Stomach (tissue), 9 donors: ENCODE data around the gene TMEM164. TPM values are rescaled to one million over a fixed set of nuclear protein-coding genes. Genes with fewer than 3 reads are reported as not detected.

ENCODE experiments used
- DNase-seq, 2 donors: peaks; one replicate each; pipeline versions ENCODE4 v3.0.0 to v3.0.0-alpha.2; 2013 to 2019
- H3K27ac ChIP-seq, 5 donors: fragments of 200-600 bp in 4 of 5; sonication (generic) in 4 of 5; one replicate each; pipeline ENCODE4 v1.5.1; 2013 to 2019; ENCODE audit warnings: mild to moderate bottlenecking in 1 of 5, moderate library complexity in 1 of 5
- H3K27me3 ChIP-seq, 3 donors: fragments of 200-600 bp; sonication (generic); one replicate each; pipeline ENCODE4 v1.5.1; 2017 to 2019; ENCODE audit warnings: mixed run types in 1 of 3
- H3K36me3 ChIP-seq, 4 donors: fragments of 200-600 bp; sonication (generic); 1 replicate in 3 of 4; 2 replicates in 1 of 4; pipeline ENCODE4 v1.5.1; 2016 to 2019
- H3K4me1 ChIP-seq, 4 donors: fragments of 200-600 bp; sonication (generic); one replicate each; pipeline ENCODE4 v1.5.1; 2016 to 2019
- H3K4me3 ChIP-seq, 4 donors: fragments of 200-600 bp; sonication (generic) in 3 of 4; one replicate each; pipeline ENCODE4 v1.5.1; 2016 to 2019; ENCODE audit warnings: mild to moderate bottlenecking in 1 of 4
- H3K9me3 ChIP-seq, 4 donors: fragments of 200-600 bp; sonication (generic); one replicate each; pipeline ENCODE4 v1.5.1; 2016 to 2019
- EP300 ChIP-seq: sonication (generic); formaldehyde crosslinking; IDR thresholded peaks from one replicate; pipeline ENCODE4 v1.6.1; 2017; ENCODE audit warnings: antibody characterized with exemption
- POLR2A ChIP-seq, 4 donors: fragments of 450-650 bp; IDR thresholded peaks; one replicate each; pipeline ENCODE4 v1.6.1; 2016; ENCODE audit warnings: antibody characterized with exemption in 4 of 4, control low read depth in 2 of 4, mild to moderate bottlenecking in 1 of 4, moderate library complexity in 1 of 4
- POLR2AphosphoS5 ChIP-seq, 3 donors: sonication (generic); formaldehyde crosslinking; IDR thresholded peaks; one replicate each; pipeline ENCODE4 v1.6.1; 2016; ENCODE audit warnings: antibody characterized with exemption in 3 of 3
- WGBS, 5 donors: extraction: QIAGEN DNeasy Blood & Tissue Kit in 3 of 5; methylation state at CpG; one replicate each; pipeline versions ENCODE4 v1.1.5 to v1.1.7; 2013 to 2018; 5-methylcytosine and 5-hydroxymethylcytosine counted together
- intact Hi-C: fragments of 100-400 bp; cut with DNase I; formaldehyde crosslinking; loops from one replicate; pipeline ENCODE4 v1.15.1; 2023; ENCODE audit warnings: low total_unique reads
- polyA plus RNA-seq, 3 donors: library from polyadenylated mRNA; stranded (reverse); fragments of 200-250 nt; gene quantifications; one replicate each; pipeline ENCODE4 v1.2.3, GENCODE V29; 2013
- total RNA-seq, 5 donors: library from RNA; depleted of rRNA; stranded (reverse); fragments of >200 nt; gene quantifications; one replicate each; pipeline versions ENCODE4 v1.1.0 to v1.2.3, GENCODE V29; 2014 to 2016
- TF ChIP-seq, protein P1 (sequence below), 7 experiments: fragments of 450-650 bp in 4 of 7; fragments of 200-600 bp in 3 of 7; sonication (generic) in 3 of 7; IDR thresholded peaks; one replicate each; pipeline ENCODE4 v1.5.1; 2016 to 2019; ENCODE audit warnings: antibody characterized with exemption in 7 of 7, control low read depth in 2 of 7, mild to moderate bottlenecking in 1 of 7
- donor health status: healthy with polysubstance abuse.
- donor health status: Bipolar disorder and iron deficiency.
- donor health status: healthy.

TMEM164 gene
- total and polyA plus RNA-seq, 8 donors = 4.9 to 29.7 (median 11.6) TPM

DNA sequence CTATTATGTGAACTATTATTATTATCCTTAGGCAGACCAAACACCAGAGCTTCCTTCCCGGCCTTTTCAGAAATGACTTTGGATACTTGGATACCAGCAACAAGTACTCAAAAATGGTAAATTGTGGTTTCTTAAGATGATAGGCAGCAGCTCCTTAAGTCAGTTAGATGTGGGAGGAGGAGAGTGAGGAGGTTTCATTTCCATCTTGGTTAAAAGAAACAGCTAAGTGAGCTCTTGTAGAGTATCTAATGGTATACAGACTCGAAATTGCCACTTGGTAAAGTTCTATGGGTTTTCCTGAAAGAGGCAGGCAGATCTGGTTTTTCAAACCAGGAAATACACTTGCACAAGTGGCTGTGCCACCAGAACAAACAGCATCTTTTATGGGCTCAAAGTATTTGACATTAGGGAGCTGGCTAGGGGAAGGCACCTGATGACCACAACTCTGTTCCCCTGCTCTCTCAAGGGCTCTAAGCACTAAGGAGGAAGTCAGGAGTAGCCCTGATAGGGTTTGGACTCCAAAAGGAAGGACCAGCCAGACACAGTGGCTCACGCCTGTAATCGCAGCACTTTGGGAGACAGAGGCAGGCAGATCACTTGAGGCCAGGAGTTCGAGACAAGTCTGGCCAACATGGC lies 130.9 kb downstream of the TMEM164 start:
- DNase-seq = no peak
- Histone ChIP-seq H3K27me3 (no peaks in the 10 kb centered on the region), H3K36me3 (no peaks in the 10 kb centered on the region), H3K27ac (no peak overlapping the region), H3K9me3 (no peaks in the 10 kb centered on the region), H3K4me1 (no peaks in the 10 kb centered on the region), H3K4me3 (no peak overlapping the region)
- WGBS, 5 donors = 64 to 92% (median 83%) methylated on average over 2 to 5 of the region's 5 CpGs
- TF ChIP-seq, protein P1, sequence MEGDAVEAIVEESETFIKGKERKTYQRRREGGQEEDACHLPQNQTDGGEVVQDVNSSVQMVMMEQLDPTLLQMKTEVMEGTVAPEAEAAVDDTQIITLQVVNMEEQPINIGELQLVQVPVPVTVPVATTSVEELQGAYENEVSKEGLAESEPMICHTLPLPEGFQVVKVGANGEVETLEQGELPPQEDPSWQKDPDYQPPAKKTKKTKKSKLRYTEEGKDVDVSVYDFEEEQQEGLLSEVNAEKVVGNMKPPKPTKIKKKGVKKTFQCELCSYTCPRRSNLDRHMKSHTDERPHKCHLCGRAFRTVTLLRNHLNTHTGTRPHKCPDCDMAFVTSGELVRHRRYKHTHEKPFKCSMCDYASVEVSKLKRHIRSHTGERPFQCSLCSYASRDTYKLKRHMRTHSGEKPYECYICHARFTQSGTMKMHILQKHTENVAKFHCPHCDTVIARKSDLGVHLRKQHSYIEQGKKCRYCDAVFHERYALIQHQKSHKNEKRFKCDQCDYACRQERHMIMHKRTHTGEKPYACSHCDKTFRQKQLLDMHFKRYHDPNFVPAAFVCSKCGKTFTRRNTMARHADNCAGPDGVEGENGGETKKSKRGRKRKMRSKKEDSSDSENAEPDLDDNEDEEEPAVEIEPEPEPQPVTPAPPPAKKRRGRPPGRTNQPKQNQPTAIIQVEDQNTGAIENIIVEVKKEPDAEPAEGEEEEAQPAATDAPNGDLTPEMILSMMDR (IDR thresholded peaks at IDR 0.05) = no peak
- TF ChIP-seq EP300 (no peak), POLR2AphosphoS5 (IDR thresholded peaks at IDR 0.05) (no peak), POLR2A (IDR thresholded peaks at IDR 0.05) (no peak)
- intact Hi-C loops = no loop called here

- DNase-seq = no peak
- intact Hi-C loops = no loop called here
- Histone ChIP-seq H3K4me3 (no peak overlapping the region), H3K4me1 (no peaks in the 10 kb centered on the region), H3K9me3 (no peaks in the 10 kb centered on the region), H3K27me3 (no peaks in the 10 kb centered on the region), H3K36me3 (no peaks in the 10 kb centered on the region), H3K27ac (no peak overlapping the region)
- 79 to 94% (median 92%) methylated on average over 1 of the region's 1 CpG for WGBS, 5 donors
- TF ChIP-seq POLR2AphosphoS5 (IDR thresholded peaks at IDR 0.05) (no peak), EP300 (no peak), POLR2A (IDR thresholded peaks at IDR 0.05) (no peak)
- TF ChIP-seq, protein P1 (IDR thresholded peaks at IDR 0.05) = no peak
Measured at GRCh38 chrX:110135618-110136017, 132.7 kb downstream of the TMEM164 start.

DNA sequence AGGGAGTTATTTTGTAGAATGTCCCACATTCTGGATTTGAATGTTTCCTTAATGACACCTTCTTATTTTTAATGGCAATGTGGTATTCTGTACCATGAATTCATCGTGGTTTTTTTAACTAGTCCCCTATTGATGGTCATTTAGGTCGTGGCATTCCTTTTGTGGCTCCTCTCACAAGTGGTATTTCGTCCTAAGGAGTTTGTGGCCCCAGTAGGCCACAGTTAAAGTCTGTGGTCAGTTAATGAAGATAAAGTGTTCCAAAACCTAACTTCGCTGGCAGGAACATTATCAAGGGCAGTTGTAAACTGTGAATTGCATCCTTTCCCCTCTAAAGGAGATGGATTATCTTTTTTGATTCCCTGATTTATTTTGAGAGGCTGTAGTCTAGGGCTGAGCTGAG lies 133.2 kb downstream of the TMEM164 start:
- Histone ChIP-seq H3K27me3 (no peaks in the 10 kb centered on the region), H3K4me1 (no peaks in the 10 kb centered on the region), H3K27ac (no peak overlapping the region), H3K9me3 (no peaks in the 10 kb centered on the region), H3K36me3 (no peaks in the 10 kb centered on the region), H3K4me3 (no peak overlapping the region)
- no peak for DNase-seq
- intact Hi-C loops = no loop called here
- 56 to 93% (median 88%) methylated on average over 4 of the region's 4 CpGs for WGBS, 5 donors
- TF ChIP-seq EP300 = no peak

DNA sequence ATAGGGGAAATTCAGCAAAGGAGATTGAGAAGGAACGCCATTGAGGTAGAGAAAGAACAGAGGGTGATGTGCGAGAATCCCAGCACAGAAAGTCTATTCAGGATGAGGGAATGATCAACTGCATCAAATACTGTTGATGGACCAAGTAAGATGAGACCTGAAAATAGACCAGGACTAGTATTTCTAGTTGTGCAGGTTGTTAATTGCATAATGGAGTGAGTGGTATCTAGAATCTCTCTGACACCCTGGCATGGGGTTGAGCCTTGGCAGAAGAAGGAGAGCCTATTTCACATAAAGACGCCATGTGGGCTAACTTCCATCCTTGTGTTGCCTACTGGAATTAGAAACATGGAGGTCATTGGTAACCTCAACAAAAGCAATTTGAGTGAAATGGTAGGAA lies 135.6 kb downstream of the TMEM164 start:
- Histone ChIP-seq H3K36me3 (no peaks in the 10 kb centered on the region), H3K4me1 (no peaks in the 10 kb centered on the region), H3K9me3 (no peaks in the 10 kb centered on the region), H3K27me3 (no peaks in the 10 kb centered on the region), H3K4me3 (no peak overlapping the region), H3K27ac (no peak overlapping the region)
- intact Hi-C loops = no loop called here
- WGBS, 5 donors = 86 to 99% (median 93%) methylated on average over 3 of the region's 3 CpGs
- DNase-seq = no peak
- TF ChIP-seq EP300 (no peak), POLR2AphosphoS5 (IDR thresholded peaks at IDR 0.05) (no peak), POLR2A (IDR thresholded peaks at IDR 0.05) (no peak)
- TF ChIP-seq, protein P1 (IDR thresholded peaks at IDR 0.05) = no peak

GRCh38 chrX:110139172-110139571 lies 136.3 kb downstream of the TMEM164 start:
- TF ChIP-seq, protein P1 (IDR thresholded peaks at IDR 0.05) = no peak
- TF ChIP-seq EP300 (no peak), POLR2AphosphoS5 (IDR thresholded peaks at IDR 0.05) (no peak), POLR2A (IDR thresholded peaks at IDR 0.05) (no peak)
- no peak for DNase-seq
- no peak overlapping the region for H3K27ac ChIP-seq
- H3K4me3 ChIP-seq = no peak overlapping the region
- no peaks in the 10 kb centered on the region for H3K36me3 ChIP-seq
- peaks cover 0 to 5% (median 0%) of the 10 kb centered on the region in 4 donors for H3K4me1 ChIP-seq
- no peaks in the 10 kb centered on the region for H3K9me3 ChIP-seq
- intact Hi-C loops = no loop called here
- 42 to 100% (median 86%) methylated on average over 1 of the region's 1 CpG for WGBS, 5 donors
- no peaks in the 10 kb centered on the region for H3K27me3 ChIP-seq
